Stomach smooth muscle (tissue), 2 donors: Measurements from ENCODE around the gene AHNAK2.

Experiments used
- H3K27ac ChIP-seq: one replicate; pipeline ENCODE4 v1.7.0; 2013; ENCODE audit warnings: mild to moderate bottlenecking, low read length, inconsistent platforms
- H3K27me3 ChIP-seq, 2 donors: one replicate each; pipeline ENCODE4 v1.7.0; 2013; ENCODE audit warnings: low read length in 2 of 2; ENCODE audit not compliant: insufficient read depth in 2 of 2, control insufficient read depth in 1 of 2
- H3K36me3 ChIP-seq, 2 donors: one replicate each; pipeline ENCODE4 v1.7.0; 2013; ENCODE audit warnings: low read length in 2 of 2; ENCODE audit not compliant: control insufficient read depth in 2 of 2, insufficient read depth in 2 of 2
- H3K4me1 ChIP-seq: one replicate; pipeline ENCODE4 v1.7.0; 2013; ENCODE audit warnings: low read length; ENCODE audit not compliant: control insufficient read depth, insufficient read depth
- H3K4me3 ChIP-seq, 2 donors: one replicate each; pipeline ENCODE4 v1.7.0; 2013; ENCODE audit warnings: low read length in 2 of 2
- H3K9ac ChIP-seq, 2 donors: one replicate each; pipeline ENCODE4 v1.7.0; 2013; ENCODE audit warnings: low read length in 2 of 2, mild to moderate bottlenecking in 1 of 2
- H3K9me3 ChIP-seq, 2 donors: one replicate each; pipeline ENCODE4 v1.7.0; 2013; ENCODE audit warnings: low read length in 2 of 2; ENCODE audit not compliant: control insufficient read depth in 2 of 2
- donor health status: healthy.
- donor health status: Pancreatic carcinoma.

Gene AHNAK2

DNA sequence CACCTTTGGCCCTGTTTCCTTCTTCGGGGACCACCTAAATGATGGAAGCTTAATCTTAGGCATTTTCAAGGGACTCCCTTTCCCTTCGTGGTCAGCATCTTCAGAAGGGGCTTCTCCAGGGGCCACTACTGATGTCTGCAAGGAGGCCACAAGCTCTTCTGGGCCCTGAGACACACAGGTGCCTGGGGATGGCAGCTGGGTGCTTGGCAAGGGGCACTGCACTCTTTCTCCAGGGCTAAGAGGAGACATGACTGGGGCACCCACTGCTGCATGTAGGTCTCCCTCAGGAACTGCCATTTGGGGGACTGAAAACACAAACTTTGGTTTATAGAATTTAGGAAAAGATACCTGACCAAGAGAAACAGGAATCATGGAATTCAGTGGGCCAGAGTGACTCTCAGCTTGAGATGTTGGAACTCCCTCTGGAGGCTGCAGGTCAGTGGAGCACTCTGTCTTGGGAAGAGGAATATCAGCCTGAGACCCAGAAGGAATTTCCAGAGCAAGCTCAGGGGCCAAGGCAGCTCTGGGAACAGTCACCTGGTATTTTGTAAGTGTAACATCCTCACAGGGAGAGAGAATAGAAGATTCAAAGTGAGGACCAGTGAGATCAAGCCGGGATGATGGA lies 37.5 kb downstream of the AHNAK2 start:
- no peak overlapping the region for H3K9ac ChIP-seq
- H3K27ac ChIP-seq, result no peak overlapping the region
- peaks cover 29 to 38% of the 10 kb centered on the region in 2 donors for H3K36me3 ChIP-seq
- no peaks in the 10 kb centered on the region for H3K9me3 ChIP-seq
- H3K4me3 ChIP-seq, result no peak overlapping the region
- no peaks in the 10 kb centered on the region for H3K4me1 ChIP-seq
- no peaks in the 10 kb centered on the region for H3K27me3 ChIP-seq

DNA sequence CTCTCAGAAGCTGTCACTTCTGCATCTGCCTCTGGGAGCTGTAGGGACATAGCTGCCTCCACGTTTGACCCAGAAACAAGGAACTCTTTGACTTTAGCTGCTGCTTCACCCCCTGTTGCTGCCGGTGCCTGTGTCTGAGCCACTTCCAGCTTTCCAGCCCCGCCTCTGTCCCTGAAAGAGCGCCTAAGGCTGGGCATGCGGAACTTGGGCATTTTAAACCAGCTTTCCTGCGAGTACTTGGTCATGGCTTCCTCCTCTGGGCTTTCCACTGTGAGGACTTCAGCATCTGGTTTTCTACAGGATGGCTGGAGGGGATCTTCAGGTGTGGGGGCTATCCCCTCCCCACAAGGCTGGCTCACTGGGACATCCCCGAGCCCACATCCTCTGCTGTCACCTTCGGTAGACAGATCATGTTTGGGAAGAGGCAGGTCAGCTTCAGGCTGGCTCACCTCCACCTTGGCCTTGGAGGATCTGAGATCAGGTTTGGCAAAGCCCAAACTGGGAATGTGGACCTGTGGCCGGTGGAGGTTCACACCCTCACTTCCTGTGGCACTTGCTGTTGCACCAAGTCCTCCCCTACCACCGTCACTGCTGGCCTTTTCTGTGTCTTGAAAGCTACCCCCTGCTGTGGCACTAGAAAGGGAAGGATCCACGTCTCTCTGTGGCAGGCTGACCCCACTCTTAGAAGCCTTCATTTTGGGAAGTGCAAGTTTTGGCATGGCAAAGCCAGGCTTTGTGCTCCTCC lies 38.3 kb downstream of the AHNAK2 start:
- H3K36me3 ChIP-seq, result peaks cover 29 to 38% of the 10 kb centered on the region in 2 donors
- H3K4me3 ChIP-seq, result no peak overlapping the region
- no peaks in the 10 kb centered on the region for H3K9me3 ChIP-seq
- H3K4me1 ChIP-seq, result no peaks in the 10 kb centered on the region
- H3K27ac ChIP-seq, result no peak overlapping the region
- H3K27me3 ChIP-seq, result no peaks in the 10 kb centered on the region
- H3K9ac ChIP-seq, result no peak overlapping the region

DNA sequence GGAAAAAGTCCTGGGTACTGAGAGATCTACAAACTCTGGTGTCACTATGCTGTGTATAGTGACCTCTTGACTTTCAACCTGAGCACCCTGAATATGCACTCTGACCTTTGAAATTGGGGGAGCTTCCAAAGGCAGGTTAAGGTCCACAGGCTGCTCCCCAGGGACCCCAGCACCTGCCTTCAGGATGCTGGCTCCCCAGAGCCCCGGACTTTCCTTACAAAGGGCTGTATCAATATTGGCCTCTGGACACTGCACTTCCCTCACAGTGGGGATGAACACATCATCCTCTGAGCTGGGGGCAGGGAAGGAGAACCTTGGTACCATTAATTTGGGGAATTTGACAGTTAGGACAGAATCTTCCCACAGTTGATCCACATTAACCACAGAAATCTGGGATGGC lies 39.2 kb downstream of the AHNAK2 start:
- Histone ChIP-seq H3K4me1 (no peaks in the 10 kb centered on the region), H3K27ac (no peak overlapping the region), H3K27me3 (no peaks in the 10 kb centered on the region), H3K9me3 (no peaks in the 10 kb centered on the region), H3K4me3 (no peak overlapping the region), H3K36me3 (peaks cover 29 to 38% of the 10 kb centered on the region in 2 donors), H3K9ac (no peak overlapping the region)

DNA sequence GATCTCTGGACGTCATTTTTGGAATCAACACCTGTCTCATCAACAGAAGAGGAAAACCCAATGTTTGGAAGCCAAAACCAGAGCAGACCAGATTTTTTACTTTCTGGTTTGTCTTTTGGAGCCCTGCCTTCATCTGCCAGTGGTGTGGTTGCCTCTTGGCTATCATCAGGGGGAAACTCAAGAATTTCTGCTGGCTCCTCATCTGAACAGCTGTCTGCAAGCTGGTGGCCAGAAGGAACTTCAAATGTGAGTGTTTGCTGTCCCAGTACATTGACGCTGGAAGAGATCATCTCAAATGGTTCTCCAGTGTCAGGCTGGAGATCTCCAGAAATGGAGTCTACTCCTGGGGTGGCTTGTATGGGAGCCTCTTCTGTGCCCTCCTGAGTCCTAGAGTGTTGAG lies 39.7 kb downstream of the AHNAK2 start:
- Histone ChIP-seq H3K27me3 (no peaks in the 10 kb centered on the region), H3K9ac (no peak overlapping the region), H3K9me3 (no peaks in the 10 kb centered on the region), H3K4me3 (no peak overlapping the region), H3K4me1 (no peaks in the 10 kb centered on the region), H3K36me3 (peaks cover 29 to 38% of the 10 kb centered on the region in 2 donors), H3K27ac (no peak overlapping the region)

DNA sequence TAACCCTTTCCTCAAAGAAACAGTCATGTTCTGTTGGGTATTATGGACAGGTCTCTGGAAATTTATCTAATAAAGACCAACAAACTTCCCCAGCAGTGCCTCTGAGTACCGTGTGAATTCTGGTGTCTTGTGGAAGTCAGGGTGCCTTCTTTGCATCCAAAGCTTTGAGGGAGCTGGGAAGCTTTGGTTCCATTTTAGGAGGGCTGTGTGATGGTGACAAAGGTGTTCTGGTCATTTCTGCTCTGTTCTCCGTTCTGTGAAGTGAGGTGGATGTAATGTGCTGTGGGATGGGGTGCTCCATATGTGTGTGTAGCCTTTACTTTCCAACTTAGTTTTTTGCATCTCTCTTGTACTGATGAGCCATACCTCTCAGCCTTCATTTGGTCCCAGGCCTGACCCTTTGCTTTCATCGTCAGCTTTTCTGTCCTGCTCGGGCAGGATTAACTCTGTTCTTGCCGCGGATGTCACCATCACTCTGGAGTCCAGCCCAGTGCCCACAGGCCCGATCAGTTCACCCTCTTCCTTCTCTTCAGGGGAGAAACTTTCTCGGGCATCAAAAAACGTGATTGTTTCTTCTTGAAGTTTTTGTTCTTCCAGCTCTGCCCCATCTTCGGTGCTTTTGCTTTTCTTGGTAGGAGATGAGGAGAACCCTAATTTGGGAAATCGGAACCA lies 40.3 kb downstream of the AHNAK2 start:
- H3K4me1 ChIP-seq, result peaks cover 2% of the 10 kb centered on the region
- no peaks in the 10 kb centered on the region for H3K9me3 ChIP-seq
- H3K27me3 ChIP-seq, result no peaks in the 10 kb centered on the region
- H3K27ac ChIP-seq, result no peak overlapping the region
- peaks cover 29 to 38% of the 10 kb centered on the region in 2 donors for H3K36me3 ChIP-seq
- H3K9ac ChIP-seq, result no peak overlapping the region
- H3K4me3 ChIP-seq, result no peak overlapping the region

DNA sequence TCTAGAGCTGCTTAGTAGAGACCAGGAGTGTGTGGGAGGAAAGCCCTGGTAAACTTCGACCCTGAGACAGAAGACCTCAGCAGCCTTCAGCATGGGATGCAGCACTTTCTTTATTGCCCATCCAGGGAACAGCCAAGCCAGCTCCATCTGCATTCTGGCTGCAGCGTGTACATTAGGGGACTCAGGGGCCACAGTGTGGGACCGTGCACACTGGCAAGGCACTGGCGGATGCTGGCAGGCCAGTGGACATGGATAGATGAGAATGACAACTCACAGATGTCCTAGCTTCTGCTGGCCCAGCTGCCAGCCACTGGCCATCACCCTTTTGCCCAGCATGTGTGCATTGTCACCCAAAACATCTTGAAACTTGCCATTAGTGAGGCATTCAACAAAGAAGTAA lies 41.0 kb downstream of the AHNAK2 start:
- peaks cover 8% of the 10 kb centered on the region for H3K4me1 ChIP-seq
- H3K27ac ChIP-seq, result no peak overlapping the region

GRCh38 chr14:104936361-104937155 lies 41.6 kb downstream of the AHNAK2 start:
- Histone ChIP-seq H3K4me1 (peaks cover 11% of the 10 kb centered on the region), H3K27me3 (no peaks in the 10 kb centered on the region), H3K36me3 (peaks cover 22 to 31% of the 10 kb centered on the region in 2 donors), H3K4me3 (no peak overlapping the region), H3K9me3 (no peaks in the 10 kb centered on the region), H3K27ac (no peak overlapping the region), H3K9ac (no peak overlapping the region)

More for the DNA sequence above, 41.0 kb downstream of the AHNAK2 start:
- Histone ChIP-seq H3K36me3 (peaks cover 28 to 37% of the 10 kb centered on the region in 2 donors), H3K9me3 (no peaks in the 10 kb centered on the region), H3K4me3 (no peak overlapping the region), H3K9ac (no peak overlapping the region), H3K27me3 (no peaks in the 10 kb centered on the region)

- Histone ChIP-seq H3K27me3 (no peaks in the 10 kb centered on the region), H3K4me3 (no peak overlapping the region), H3K27ac (no peak overlapping the region), H3K36me3 (peaks cover 17 to 25% of the 10 kb centered on the region in 2 donors), H3K4me1 (peaks cover 14% of the 10 kb centered on the region), H3K9me3 (no peaks in the 10 kb centered on the region), H3K9ac (no peak overlapping the region)
These were observed 42.2 kb downstream of the AHNAK2 start for GRCh38 chr14:104935955-104936354.

- H3K36me3 ChIP-seq, result peaks cover 13 to 18% of the 10 kb centered on the region in 2 donors
- no peak overlapping the region for H3K4me3 ChIP-seq
- no peak overlapping the region for H3K27ac ChIP-seq
- no peak overlapping the region for H3K9ac ChIP-seq
- H3K9me3 ChIP-seq, result no peaks in the 10 kb centered on the region
- H3K27me3 ChIP-seq, result no peaks in the 10 kb centered on the region
- peaks cover 14% of the 10 kb centered on the region for H3K4me1 ChIP-seq
These were observed 43.0 kb downstream of the AHNAK2 start for GRCh38 chr14:104935026-104935650.
